NCI-H1092 (cell line): ENCODE measurements around the gene DRAXIN.

ENCODE experiments used
- DNase-seq: peaks from one replicate; lab custom pipeline; 2025; lab: John Stamatoyannopoulos, UW

The DRAXIN gene

GRCh38 chr1:11657654-11658053 is 33.9 kb upstream of the DRAXIN start:
- no peak for DNase-seq

GRCh38 chr1:11658542-11658941 is 33.0 kb upstream of the DRAXIN start:
- DNase-seq = no peak

GRCh38 chr1:11659748-11660147 is 31.8 kb upstream of the DRAXIN start:
- no peak for DNase-seq

- DNase-seq = no peak
Measured at GRCh38 chr1:11661103-11661502, 30.4 kb upstream of the DRAXIN start.

- peak; percentile 36 for DNase-seq
Measured at GRCh38 chr1:11664336-11665065, 27.0 kb upstream of the DRAXIN start.

- no peak for DNase-seq
Measured at GRCh38 chr1:11668516-11668915, 23.0 kb upstream of the DRAXIN start.

GRCh38 chr1:11670747-11671146 is 20.8 kb upstream of the DRAXIN start:
- DNase-seq = no peak

GRCh38 chr1:11671205-11671543 is 20.3 kb upstream of the DRAXIN start:
- no peak for DNase-seq

GRCh38 chr1:11671544-11672286 is 19.8 kb upstream of the DRAXIN start:
- DNase-seq = no peak

GRCh38 chr1:11673089-11673769 is 18.3 kb upstream of the DRAXIN start:
- DNase-seq = no peak

- DNase-seq = no peak
Measured at GRCh38 chr1:11674488-11674887, 17.0 kb upstream of the DRAXIN start.

- no peak for DNase-seq
Measured at GRCh38 chr1:11675325-11675724, 16.2 kb upstream of the DRAXIN start.

- DNase-seq = no peak
Measured at GRCh38 chr1:11676386-11677103, 15.0 kb upstream of the DRAXIN start.

- no peak for DNase-seq
Measured at GRCh38 chr1:11678442-11678841, 13.1 kb upstream of the DRAXIN start.

- no peak for DNase-seq
Measured at GRCh38 chr1:11680270-11681070, 11.0 kb upstream of the DRAXIN start.

GRCh38 chr1:11681071-11681771 is 10.3 kb upstream of the DRAXIN start, which contains the start of gene MAD2L2:
MAD2L2 (minus strand) TSS chr1:11681148; CDS start chr1:11680601, 547 bp downstream.
- peak; percentile 81 for DNase-seq

GRCh38 chr1:11682287-11682771 is 9.2 kb upstream of the DRAXIN start:
- no peak for DNase-seq

GRCh38 chr1:11682799-11683198 is 8.7 kb upstream of the DRAXIN start:
- DNase-seq = no peak

GRCh38 chr1:11684070-11684469 is 7.4 kb upstream of the DRAXIN start:
- no peak for DNase-seq

- DNase-seq = no peak
Measured at GRCh38 chr1:11685210-11685752, 6.2 kb upstream of the DRAXIN start.
